C4-2B (cell line): ENCODE results near the gene MMAA.
"Not testable (repeated sequence)": the region's sequence is repeated elsewhere in the genome, so short reads cannot be mapped to it uniquely, and the experiment has no call there.

Experiments
- H3K27ac ChIP-seq: fragments of 450-650 bp; 2 replicates; pipeline ENCODE4 v1.5.1; 2017
- CTCF ChIP-seq: fragments of 450-650 bp; conservative IDR thresholded peaks from 2 replicates; pipeline ENCODE4 v1.5.1; 2017; ENCODE audit warnings: mild to moderate bottlenecking
- ZFX ChIP-seq: fragments of 450-650 bp; IDR thresholded peaks from 2 replicates; pipeline ENCODE4 v1.6.1; 2017

MMAA gene

GRCh38 chr4:145618932-145619638, at the start of gene MMAA:
Gene MMAA (plus strand): TSS chr4:145619385. CDS start chr4:145639140, 19,755 bp downstream.
- peak within 1 kb of the TSS; percentile 90 for H3K27ac ChIP-seq
- TF ChIP-seq CTCF (peak; percentile 82), ZFX (peak; percentile 76)

GRCh38 chr4:145574546-145574945, 44.6 kb upstream of the MMAA start:
- H3K27ac ChIP-seq = not testable (repeated sequence)

- H3K27ac ChIP-seq = no peak overlapping the region
- no peak for TF ChIP-seq ZFX
Observed at GRCh38 chr4:145580906-145581305, 38.3 kb upstream of the MMAA start.

GRCh38 chr4:145583191-145584055, 35.8 kb upstream of the MMAA start:
- H3K27ac ChIP-seq = no peak overlapping the region
- TF ChIP-seq ZFX (no peak), CTCF (no peak)

- TF ChIP-seq CTCF = no peak
- no peak overlapping the region for H3K27ac ChIP-seq
Observed at GRCh38 chr4:145587088-145587754, 32.0 kb upstream of the MMAA start.

- H3K27ac ChIP-seq = not testable (repeated sequence)
Observed at GRCh38 chr4:145589381-145589780, 29.8 kb upstream of the MMAA start.

- H3K27ac ChIP-seq = no peak overlapping the region
- no peak for TF ChIP-seq ZFX
- TF ChIP-seq CTCF = no peak
Observed at GRCh38 chr4:145589916-145590702, 29.1 kb upstream of the MMAA start.

GRCh38 chr4:145602129-145602760, 16.9 kb upstream of the MMAA start:
- TF ChIP-seq ZFX (no peak), CTCF (no peak)

More at GRCh38 chr4:145602129-145602760, 16.9 kb upstream of the MMAA start:
- no peak overlapping the region for H3K27ac ChIP-seq
